ENCODE measurements around the gene OTUD3. TPM values are rescaled to one million over a fixed set of nuclear protein-coding genes. Genes with fewer than 3 reads are reported as not detected.
"Not testable (repeated sequence)": the region's sequence is repeated elsewhere in the genome, so short reads cannot be mapped to it uniquely, and the experiment has no call there.

The OTUD3 gene
- total RNA-seq, 2 donors from 2014 or later: 5.3 to 16.5 TPM

- intact Hi-C loops (cut with DNase I): no loop called here
- DNase-seq (ENCODE audit: low spot score): no peak
Observed at GRCh38 chr1:19844731-19845495, 37.3 kb upstream of the OTUD3 start.

GRCh38 chr1:19845555-19845954, 36.6 kb upstream of the OTUD3 start:
- no peak overlapping the region for H3K27ac ChIP-seq
- no peaks in the 10 kb centered on the region for H3K27me3 ChIP-seq (replicated peaks; ENCODE audit: insufficient read depth)
- no peaks in the 10 kb centered on the region for H3K36me3 ChIP-seq
- no peaks in the 10 kb centered on the region for H3K9me3 ChIP-seq
- TF ChIP-seq POLR2A (IDR thresholded peaks at IDR 0.05) (no peak), POLR2AphosphoS5 (IDR thresholded peaks at IDR 0.05) (no peak)
- TF ChIP-seq, protein P1, sequence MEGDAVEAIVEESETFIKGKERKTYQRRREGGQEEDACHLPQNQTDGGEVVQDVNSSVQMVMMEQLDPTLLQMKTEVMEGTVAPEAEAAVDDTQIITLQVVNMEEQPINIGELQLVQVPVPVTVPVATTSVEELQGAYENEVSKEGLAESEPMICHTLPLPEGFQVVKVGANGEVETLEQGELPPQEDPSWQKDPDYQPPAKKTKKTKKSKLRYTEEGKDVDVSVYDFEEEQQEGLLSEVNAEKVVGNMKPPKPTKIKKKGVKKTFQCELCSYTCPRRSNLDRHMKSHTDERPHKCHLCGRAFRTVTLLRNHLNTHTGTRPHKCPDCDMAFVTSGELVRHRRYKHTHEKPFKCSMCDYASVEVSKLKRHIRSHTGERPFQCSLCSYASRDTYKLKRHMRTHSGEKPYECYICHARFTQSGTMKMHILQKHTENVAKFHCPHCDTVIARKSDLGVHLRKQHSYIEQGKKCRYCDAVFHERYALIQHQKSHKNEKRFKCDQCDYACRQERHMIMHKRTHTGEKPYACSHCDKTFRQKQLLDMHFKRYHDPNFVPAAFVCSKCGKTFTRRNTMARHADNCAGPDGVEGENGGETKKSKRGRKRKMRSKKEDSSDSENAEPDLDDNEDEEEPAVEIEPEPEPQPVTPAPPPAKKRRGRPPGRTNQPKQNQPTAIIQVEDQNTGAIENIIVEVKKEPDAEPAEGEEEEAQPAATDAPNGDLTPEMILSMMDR (IDR thresholded peaks at IDR 0.05): no peak
- no peak for DNase-seq (ENCODE audit: low spot score)
- WGBS: 91% methylated on average over 8 of the region's 8 CpGs
- intact Hi-C loops (cut with DNase I): no loop called here
- H3K4me3 ChIP-seq: no peak overlapping the region
- no peaks in the 10 kb centered on the region for H3K4me1 ChIP-seq (replicated peaks)

More at GRCh38 chr1:19844731-19845495, 37.3 kb upstream of the OTUD3 start:
- WGBS: 29% methylated on average over 11 of the region's 11 CpGs
- no peaks in the 10 kb centered on the region for H3K9me3 ChIP-seq
- no peaks in the 10 kb centered on the region for H3K36me3 ChIP-seq
- TF ChIP-seq, protein P1 (IDR thresholded peaks at IDR 0.05): no peak
- TF ChIP-seq POLR2A (IDR thresholded peaks at IDR 0.05) (no peak), POLR2AphosphoS5 (IDR thresholded peaks at IDR 0.05) (no peak)
- no peaks in the 10 kb centered on the region for H3K4me1 ChIP-seq (replicated peaks)
- H3K4me3 ChIP-seq: no peak overlapping the region
- H3K27ac ChIP-seq: no peak overlapping the region
- no peaks in the 10 kb centered on the region for H3K27me3 ChIP-seq (replicated peaks; ENCODE audit: insufficient read depth)

DNA sequence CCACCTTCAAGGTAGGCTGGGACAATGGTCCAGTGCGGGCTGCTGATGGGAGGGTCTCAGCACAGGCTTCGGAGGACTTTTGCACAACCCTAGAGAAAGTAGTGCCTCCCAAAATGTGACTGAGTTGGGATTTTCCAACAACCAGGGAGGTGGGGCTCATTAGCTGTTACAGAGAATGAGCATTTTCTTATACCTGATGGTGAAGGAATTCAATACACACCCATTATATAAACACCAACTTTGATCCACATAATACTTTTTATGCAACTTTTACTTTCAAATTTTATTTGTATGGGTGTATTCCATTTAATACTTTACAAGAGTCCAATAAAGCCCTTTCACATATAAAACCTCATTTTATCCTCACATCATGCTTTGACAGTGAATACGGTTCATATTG, 35.9 kb upstream of the OTUD3 start:
- intact Hi-C loops (cut with DNase I): no loop called here
- WGBS: 70% methylated on average over 3 of the region's 3 CpGs
- H3K27ac ChIP-seq: no peak overlapping the region
- H3K27me3 ChIP-seq (replicated peaks; ENCODE audit: insufficient read depth): no peaks in the 10 kb centered on the region
- DNase-seq (ENCODE audit: low spot score): no peak
- H3K4me1 ChIP-seq (replicated peaks): no peaks in the 10 kb centered on the region
- no peaks in the 10 kb centered on the region for H3K9me3 ChIP-seq
- no peak for TF ChIP-seq POLR2A (IDR thresholded peaks at IDR 0.05)
- TF ChIP-seq, protein P1 (IDR thresholded peaks at IDR 0.05): no peak
- TF ChIP-seq POLR2AphosphoS5 (IDR thresholded peaks at IDR 0.05): no peak
- no peaks in the 10 kb centered on the region for H3K36me3 ChIP-seq
- H3K4me3 ChIP-seq: no peak overlapping the region

DNA sequence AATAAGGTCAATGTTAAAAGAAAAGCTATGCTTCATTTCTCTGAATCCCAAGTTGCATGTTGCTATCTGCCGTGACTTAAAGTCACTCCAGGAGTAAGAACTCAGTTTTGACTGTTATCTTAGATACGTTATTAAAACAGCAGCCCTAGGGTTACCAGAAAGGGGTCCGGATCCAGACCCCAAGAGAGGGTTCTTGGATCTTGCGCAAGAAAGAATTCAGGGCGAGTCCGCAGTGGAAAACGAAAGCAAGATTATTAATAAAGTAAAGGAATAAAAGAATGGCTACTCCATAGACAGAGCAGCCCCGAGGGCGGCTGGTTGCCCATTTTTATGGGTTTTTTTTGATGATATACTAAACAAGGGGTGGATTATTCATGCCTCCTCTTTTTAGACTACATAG, 34.9 kb upstream of the OTUD3 start:
- DNase-seq (ENCODE audit: low spot score); H3K4me3 ChIP-seq; intact Hi-C loops (cut with DNase I); H3K27ac ChIP-seq; H3K4me1 ChIP-seq (replicated peaks); H3K36me3 ChIP-seq; H3K9me3 ChIP-seq; H3K27me3 ChIP-seq (replicated peaks; ENCODE audit: insufficient read depth): not testable (repeated sequence)
- 71% methylated on average over 9 of the region's 9 CpGs for WGBS

DNA sequence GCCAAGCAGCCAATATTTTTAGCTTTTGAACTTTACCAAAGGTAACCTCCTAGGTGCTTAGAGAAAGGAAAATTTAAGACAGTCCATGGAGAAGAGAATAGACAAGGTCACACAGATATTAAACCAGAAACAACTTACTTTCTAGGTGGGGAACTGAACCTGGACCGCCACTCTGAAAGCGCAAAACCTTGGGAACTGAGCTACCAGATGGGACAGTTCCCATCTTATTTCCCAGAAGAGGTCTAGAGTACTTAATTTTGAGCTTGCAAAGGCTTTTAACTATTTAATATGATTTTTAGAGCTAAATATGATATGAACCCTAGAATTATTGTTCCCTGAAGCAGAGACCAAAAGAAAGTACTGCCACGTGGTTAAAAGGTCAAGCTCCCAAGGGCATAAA, 32.9 kb upstream of the OTUD3 start:
- H3K27ac ChIP-seq; intact Hi-C loops (cut with DNase I); H3K9me3 ChIP-seq; H3K4me3 ChIP-seq; H3K36me3 ChIP-seq; H3K27me3 ChIP-seq (replicated peaks; ENCODE audit: insufficient read depth); H3K4me1 ChIP-seq (replicated peaks); DNase-seq (ENCODE audit: low spot score): not testable (repeated sequence)
- 88% methylated on average over 3 of the region's 3 CpGs for WGBS

DNA sequence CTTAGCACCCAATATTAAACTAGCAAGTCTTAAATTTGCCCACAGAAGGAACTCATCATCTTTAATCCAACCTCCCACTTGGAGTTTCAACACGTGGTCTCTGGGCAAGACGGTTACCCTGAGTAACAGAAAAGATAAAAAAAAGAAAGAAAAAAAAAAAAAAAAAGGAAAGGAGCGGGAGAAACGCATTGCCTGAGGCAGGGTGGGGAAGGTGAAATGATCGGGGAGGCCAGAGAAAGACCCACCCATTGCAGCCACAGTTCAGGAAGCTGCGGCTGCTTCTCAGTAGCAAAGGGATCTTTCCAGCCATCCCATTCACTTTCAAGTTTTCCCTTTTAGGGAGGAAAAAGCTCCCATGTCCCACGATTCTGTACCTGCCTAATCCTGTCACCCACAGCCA, 32.0 kb upstream of the OTUD3 start:
- H3K27ac ChIP-seq: no peak overlapping the region
- DNase-seq (ENCODE audit: low spot score): no peak
- intact Hi-C loops (cut with DNase I): no loop called here

More for the DNA sequence above, 32.0 kb upstream of the OTUD3 start:
- Histone ChIP-seq H3K27me3 (replicated peaks; ENCODE audit: insufficient read depth) (no peaks in the 10 kb centered on the region), H3K9me3 (no peaks in the 10 kb centered on the region), H3K36me3 (no peaks in the 10 kb centered on the region), H3K4me1 (replicated peaks) (no peaks in the 10 kb centered on the region), H3K4me3 (no peak overlapping the region)
- TF ChIP-seq POLR2A (IDR thresholded peaks at IDR 0.05) (no peak), POLR2AphosphoS5 (IDR thresholded peaks at IDR 0.05) (no peak)
- TF ChIP-seq, protein P1 (IDR thresholded peaks at IDR 0.05): no peak
- 45% methylated on average over 7 of the region's 7 CpGs for WGBS
